GM19468 (cell line): ENCODE data around the gene RNU6-9.

ENCODE experiments used
- ATAC-seq: cut with Tn5 transposase; IDR thresholded peaks from one replicate; pipeline ENCODE4 v1.9.1; 2021; ENCODE audit warnings: mild to moderate bottlenecking, moderate library complexity, moderate number of reproducible peaks; ENCODE audit not compliant: unreplicated experiment; ENCODE audit errors: extremely low read depth

Gene RNU6-9

DNA sequence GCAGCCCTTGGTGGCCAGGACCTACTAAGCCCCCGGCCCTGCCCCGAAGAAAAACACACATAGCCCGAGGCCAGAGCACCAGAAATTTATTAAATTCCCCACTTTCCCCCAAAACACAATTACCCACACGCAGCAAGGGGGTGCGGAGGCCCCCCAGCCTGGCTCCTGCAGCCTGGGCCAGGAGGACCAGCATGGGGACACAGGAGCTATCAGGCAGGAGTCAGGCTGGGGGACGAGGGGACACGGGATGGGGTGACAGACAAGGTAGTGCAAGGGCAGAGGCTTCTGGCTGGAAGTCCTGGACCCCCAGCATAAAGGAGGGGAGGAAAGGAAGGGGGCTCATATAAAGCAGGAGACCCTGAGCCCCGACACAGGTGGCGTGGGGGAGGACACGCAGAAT lies 3.1 kb downstream of the RNU6-9 start:
- ATAC-seq = no peak

DNA sequence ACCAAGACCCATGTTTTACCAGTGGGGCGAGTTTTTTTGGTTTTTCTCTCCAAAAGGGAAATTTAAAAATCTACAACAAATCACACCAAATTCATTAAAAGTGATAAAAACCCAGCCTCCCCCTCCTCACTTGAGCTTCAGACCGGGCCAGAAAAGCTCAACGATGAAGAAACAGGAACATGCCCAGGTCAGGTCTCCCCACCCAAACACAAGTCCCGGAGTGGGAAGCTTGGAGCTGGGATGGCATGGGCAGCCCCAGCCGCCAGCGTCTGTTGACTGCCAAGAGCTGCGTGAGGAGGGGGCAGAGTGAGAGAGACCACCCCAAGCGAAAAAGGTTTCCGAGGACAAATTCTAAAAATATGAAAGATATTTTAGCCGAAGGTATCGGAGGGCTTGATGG lies 3.7 kb downstream of the RNU6-9 start:
- no peak for ATAC-seq

DNA sequence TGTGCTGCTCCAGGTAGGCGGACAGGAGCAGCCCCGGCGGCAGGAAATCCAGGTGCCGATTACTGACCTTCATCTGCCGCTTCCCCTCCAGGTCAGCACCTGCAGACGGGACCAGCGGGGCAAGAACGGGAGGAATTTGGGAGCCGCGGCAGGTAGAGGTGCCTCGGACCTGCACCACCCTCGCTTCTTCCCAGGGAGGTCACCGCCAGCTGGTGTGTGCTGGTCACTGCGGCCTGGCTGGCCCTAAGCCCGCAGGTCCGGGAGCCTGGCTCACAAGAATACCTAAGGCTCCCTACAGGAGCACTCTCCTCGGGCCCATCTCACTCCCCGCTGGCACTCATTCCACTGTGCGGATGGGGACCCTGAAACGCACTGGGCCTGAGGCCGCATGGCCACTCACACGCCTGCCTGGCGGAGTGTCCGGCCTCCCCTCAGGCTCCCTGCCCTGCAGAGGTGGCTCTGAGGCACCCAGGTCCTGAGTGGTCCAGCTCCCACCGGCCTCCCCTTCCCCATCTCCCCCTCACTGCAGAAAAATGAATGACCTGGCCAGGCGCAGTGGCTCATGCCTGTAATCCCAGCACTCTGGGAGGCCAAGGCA lies 4.3 kb downstream of the RNU6-9 start:
- ATAC-seq = no peak

DNA sequence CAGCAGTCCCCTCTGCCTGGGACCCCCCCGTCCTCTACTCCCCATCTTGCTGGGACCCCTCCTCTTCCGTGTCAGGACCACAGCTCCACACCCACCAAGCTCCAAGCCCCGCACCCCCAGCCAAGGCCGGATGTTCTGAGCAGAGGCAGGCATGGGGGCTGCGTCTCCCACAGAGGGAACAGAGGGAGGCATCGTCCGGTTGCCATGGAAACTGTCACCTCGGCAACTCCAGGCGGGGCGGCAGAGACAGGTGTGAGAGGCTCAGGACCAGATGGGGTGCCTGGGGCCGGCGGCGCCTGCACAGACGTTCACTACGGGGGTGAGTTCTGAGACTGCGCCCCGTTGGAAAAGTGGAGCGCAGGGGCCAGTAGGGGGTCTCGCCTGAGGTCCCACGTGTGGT lies 5.4 kb downstream of the RNU6-9 start:
- no peak for ATAC-seq

DNA sequence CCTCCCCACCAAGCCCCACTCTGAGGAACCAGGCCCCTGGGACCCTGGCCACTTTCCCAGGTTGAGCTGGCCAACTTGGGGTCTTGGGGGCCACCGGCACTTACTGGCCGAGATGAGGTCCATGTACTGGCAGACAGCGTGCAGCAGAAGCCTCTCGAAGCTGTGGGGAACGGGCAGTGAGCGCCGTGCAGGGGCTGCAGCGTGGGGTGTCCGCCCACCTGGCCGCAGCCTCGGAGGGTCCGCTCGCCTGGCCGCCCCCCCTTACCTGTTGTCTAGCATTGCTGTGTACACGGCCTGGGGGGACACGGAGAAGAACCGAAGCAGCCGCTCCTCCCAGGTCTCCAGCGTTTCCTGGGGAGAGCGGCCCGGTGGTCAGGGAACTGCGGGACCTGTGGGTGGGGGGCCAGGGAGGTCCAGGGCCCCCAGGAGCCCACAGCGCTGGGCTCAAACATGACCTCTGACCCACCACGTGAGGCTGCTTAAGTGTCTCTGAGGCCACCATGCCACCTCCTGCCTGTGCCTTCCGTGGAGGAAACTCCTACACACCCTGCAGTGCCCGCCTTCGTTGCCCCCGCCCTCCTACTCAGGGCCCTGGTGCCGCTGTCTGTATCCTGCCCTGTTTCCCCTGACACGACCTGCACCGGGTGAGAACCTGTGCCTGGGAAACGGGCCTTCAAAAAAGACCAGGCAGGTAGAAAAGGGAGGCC lies 6.2 kb downstream of the RNU6-9 start:
- ATAC-seq = no peak

DNA sequence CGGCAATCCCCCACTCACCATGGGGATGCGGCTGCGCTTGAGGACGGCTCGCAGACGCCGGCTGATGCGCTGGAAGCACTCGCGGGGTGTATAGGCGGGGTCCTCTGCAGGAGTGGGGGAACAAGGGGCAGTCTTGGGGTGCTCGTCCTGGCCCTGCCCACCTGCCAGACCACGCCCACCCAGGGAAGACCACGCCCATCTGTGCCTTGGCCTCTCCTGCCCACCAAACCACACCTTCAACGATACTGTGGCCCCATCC lies 6.7 kb downstream of the RNU6-9 start:
- no peak for ATAC-seq

DNA sequence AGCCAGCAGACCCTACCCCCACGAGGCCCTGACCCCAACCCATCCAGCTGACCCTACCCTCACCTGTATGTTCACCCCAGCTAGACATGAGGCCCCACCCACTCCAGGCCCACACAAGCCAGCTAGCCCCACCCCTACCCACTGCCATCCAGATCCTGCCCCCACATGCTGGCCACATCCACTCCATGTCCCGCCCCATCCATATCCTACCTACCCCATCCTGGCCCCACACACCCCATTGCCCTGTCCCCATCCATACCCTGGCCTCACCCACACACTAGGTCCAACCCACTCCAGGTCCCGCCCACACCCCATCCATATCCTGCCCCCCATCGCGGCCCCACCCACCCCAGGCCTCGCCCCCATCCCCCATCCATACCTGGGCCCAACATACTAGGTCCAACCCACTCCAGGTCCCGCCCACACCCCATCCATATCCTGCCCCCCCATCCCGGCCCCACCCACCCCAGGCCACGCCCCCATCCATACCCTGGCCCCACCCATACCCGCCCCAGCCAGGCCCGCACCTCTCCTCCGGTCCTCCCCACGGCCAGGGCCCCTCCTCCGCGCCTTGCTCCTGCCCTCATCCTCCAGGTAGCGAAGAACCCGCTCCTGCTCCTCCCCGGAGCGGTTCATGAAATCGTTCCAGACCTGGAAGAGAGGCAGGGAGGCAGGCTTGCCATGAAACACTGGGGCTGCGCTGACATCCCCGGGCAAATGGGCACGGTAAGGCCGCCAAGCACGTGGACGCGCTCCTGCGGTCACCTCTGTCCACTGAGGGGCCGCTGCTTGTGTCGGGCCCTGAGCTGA lies 7.2 kb downstream of the RNU6-9 start:
- ATAC-seq = no peak

DNA sequence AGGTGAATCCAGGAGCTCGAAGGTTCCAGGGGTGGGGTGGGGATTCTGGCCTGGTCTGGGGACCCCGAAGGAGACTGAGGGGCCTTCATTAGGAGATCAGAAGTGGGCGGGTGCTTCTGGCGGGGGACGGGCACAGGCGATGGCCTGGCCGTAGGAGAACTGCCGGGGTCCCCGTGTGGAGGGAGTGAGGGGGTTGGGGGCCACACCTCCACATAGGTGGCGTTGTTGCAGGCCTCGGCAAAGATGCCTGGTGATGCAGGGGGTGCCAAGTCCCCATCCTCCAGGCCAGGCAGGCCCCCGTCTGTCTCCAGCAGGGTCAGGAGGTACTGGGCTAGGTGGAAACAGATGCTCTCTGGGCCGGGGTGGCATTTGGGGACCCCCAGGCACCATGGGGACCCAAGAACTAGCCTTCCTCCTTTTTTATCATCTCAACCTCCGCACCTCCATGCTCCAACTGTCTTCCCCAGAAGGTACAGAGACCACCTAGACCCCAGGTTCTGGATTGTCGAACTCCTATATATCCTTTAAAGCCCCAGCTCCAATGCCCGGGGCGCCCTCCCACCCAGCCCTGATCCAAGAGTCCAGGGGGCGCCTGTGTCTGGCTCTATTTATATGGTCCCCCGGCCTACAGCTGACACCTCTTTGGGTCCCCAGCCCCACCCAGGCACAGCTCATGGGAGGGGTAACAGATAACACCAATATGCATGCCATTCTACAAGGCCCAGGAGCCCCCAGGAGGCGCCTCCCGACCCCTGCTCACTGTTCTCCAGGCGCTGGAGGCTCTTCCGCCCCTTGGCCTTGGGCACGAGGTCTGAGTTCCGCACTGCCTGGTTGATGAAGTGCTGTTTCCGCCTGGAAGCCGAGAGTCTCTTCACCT lies 8.2 kb downstream of the RNU6-9 start:
- ATAC-seq = no peak

DNA sequence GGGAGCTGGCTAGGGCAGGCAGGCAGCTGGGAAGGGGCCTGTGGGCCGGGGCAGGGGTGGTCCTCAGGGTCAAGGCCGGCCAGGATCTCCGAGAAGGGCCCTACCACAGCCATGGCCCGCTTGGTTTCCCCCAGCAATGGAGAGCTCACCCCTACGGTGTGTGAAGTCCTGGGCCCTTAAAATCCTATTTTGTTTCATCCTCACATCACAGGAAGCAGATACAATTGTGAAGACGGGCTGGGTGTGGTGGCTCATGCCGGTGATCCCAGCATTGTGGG lies 8.7 kb downstream of the RNU6-9 start:
- no peak for ATAC-seq

DNA sequence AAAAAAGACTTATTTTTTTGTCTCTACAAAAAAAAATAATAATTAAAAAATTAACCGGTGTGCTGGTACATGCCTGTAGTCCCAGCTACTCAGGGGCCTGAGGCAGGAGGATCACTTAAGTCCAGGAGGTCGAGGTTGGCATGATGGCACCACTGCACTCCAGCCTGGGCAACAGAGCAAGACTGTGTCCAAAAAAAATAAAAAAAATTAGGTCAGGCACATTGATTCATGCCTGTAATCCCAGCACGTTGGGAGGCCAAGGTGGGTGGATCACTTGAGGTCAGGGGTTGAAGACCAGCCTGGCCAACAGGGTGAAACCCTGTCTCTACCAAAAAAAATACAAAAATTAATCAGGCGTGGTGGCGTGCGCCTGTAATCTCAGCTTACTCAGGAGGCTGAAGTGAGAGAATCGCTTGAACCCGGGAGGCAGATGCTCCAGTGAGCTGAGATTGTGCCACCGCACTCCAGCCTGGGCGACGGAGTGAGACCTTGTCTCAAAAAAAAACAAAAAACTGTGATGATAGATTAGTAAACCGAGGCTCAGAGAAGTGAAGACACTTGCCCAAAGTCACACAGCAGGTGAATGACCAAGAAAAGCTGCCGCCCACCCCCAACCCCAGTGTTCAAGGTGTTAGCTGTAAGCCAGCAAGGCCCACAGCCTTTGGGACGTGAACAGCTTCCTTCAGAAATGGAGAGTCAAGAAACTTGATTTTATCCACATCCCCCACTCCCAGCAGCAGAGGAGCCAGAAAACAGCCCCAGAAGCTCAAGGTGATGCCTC lies 9.4 kb downstream of the RNU6-9 start:
- no peak for ATAC-seq

DNA sequence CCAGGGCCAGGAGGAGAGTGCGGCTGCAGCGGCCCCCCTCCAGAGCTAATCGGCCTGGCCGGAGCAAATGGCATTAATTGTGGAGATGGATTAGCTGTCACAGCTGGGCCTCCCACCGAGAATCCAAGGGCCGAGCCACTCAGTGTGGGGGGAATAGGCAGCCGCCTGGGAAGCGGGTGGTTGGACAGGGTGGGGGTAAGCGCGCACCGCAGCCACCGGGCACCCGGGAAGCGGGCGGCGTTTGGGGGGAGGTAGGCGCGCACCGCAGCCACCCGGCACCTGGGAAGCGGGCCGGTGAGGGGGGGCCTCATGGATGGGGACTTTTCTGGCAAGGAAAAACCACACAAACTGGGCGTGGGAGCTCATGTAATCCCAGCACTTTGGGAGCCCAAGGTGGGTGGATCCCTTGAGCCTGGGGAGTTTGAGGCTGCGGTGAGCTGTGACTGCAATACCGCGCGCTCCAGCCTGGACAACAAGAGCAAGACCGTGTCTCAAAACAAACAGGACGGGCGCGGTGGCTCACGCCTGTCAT lies 10.0 kb downstream of the RNU6-9 start:
- no peak for ATAC-seq

DNA sequence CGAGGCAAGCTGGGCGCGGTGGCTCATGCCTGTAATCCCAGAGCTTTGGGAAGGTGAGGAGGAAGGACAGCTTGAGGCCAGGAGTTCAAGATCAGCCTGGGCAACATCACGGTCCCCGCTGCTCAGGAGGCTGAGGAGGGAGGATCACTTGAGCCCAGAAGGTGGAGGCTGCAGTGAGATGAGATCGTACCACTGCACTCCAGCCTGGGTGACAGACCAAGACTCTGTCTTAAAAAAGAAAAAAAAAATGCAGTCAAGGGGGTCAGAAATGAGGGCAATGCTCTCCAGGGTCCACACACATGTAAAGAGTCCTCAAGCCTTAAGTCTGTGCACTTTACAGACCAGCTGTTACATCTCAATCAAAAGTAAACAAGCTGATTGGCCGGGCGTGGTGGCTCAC lies 11.3 kb downstream of the RNU6-9 start:
- no peak for ATAC-seq

DNA sequence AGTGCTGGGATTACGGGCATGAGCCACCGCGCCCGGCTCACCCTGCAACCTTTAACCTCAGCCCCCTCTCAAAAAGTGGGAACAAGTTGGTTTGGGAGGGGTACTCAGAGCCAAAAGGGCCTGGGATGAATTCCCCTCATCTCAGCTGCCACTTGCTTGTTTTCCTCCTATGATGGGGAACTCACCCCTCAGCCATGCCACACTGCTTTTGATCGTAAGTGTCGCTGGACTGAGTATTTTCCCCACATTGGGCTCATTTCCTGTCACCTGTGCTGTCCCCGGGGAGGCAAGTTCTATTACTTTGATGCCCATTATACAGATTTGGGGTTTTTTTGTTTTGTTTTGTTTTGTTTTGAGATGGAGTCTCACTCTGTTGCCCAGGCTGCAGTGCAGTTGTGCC lies 13.2 kb downstream of the RNU6-9 start:
- no peak for ATAC-seq

DNA sequence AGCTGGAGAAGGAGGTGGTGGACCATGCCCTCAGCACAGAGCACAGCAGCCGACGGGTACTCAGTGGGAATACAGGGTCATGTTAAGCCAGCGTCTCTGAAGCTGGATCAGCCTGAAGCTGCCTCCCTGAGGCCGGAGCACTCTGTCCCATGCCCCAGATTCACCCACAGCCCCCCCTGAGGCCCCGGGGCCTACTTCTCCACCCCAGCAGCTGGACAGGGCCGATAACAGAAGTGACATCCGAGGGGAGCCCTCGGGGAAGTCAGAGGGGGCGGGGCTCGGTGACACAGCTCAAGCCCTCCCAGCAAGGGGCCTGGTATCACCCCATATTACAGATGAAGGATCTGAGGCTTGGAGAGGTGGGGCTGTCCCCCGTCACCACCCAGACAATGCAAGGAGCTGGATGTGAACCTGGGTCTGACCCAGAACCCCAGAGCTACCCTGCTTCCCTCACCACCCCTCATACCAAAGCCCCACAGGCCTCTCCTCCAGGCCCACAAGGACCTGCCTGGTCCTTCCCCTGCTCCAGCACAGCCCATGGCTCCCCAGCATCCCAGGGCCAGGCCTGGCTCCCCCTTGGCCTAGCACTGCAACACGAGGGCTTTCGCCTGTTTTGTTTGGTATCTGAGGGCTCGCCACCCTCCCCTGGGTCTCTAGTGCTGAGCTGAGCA lies 14.0 kb downstream of the RNU6-9 start:
- ATAC-seq = no peak

DNA sequence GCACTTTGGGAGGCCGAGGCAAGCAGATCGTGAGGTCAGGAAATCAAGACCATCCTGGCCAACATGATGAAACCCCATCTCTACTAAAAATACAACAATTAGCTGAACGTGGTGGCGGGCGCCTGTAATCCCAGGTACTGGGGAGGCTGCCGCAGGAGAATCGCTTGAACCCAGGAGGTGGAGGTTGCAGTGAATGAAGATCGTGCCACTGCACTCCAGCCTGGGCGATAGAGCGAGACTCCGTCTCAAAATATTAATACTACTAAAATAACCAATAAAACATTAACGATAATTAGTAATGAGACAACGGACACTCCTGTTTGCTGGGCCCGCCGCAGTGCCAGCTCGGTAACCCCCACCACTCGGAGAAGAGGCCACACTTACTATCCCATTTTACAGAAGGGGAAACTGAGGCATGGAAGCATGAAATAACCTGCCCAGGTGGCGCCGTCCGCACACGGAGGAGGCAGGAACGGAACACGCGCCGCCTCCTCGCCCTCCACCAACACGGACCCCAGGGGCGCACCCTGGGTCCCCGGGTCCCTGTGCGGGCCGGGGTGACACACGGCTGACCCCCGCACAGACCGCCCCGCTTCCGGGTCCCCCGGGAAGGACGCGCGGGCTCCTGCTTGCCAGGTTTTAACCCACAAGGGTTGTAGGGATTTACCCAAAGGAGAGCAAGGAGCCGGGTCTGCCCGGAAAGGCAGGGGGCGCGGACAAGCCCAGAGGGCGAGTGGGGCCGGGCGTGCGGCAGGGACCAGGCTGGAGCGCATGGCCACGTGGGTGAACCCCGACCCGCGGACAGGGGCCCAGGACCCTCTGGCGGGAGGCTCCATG lies 18.1 kb downstream of the RNU6-9 start:
- ATAC-seq = no peak

DNA sequence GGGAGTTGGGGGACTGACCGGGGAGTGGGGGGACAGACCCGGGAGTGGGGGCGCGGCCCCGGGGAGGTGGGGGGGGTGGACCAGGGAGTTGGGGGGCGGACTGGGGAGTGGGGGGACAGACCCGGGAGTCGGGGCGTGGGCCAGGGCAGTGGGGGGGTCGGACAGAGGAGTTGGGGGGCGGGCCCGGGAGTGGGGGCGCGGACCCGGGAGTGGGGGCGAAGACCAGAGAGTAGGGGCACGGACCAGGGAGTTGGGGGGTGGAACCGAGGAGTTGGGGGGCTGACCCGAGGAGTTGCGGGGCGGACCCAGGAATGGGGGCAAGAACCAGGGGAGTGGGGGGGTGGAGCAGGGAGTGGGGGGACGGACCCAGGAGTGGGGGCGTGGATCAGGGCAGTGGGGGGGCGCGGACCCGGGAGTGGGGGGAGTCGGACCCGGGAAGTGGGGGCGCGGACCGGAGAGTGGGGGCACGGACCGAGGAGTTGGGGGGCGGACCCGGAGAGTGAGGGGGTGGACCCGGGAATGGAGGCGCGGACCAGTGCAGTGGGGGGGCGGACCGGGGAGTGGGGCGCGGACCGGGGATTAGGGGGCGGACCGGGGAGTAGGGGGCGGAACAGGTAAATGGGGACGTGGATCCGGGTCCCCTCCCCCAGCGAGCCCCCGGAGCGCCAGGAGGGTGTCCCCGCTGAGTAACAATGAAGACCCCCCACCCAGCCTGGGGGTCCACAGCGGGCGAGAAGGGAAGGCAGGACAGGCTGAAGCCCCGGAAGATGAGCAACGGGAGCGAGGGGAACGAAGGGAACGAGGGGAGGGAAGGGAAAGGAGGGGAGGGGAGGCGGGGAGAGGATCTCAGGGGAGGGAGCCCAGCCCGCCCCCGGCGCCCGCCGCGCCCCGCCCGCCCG lies 19.1 kb downstream of the RNU6-9 start:
- no peak for ATAC-seq

DNA sequence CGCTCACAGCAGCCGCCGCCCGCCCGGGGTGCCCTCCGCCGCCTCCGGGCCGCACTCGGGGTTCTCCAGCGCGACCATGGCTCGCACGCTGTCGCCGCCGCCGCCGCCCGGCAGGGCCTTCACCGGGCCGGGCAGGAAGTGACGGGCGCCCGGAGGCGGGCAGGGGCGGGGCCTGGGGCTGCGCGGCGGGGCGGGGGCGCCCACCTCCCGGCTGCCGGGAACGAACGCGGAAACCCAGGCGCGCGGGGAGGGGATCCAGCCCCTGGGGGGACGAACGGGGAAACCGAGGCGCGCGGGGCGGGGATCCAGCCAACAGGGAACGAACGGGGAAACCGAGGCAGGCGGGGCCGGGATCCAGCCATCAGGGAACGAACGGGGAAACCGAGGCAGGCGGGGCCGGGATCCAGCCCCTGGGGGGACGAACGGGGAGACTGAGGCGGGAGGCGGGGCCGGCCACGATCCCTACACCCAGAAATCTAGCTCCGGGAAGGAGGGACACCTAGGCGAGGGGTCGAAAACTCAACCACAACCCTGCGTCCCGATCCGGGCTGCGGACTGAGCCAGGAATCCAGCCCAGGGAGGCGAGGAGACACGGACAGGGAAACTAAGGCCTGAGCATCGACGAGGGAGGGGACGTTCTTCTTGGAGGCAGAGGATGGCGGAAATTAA lies 19.9 kb downstream of the RNU6-9 start, which contains the start of gene R3HDM4:
R3HDM4 (minus strand) TSS at position 140 of the 669 bp plus-strand sequence; CDS start at position 78, 62 bp downstream.
- ATAC-seq = no peak
